ENCODE measurements around the gene FHAD1. TPM values are rescaled to one million over a fixed set of nuclear protein-coding genes. Genes with fewer than 3 reads are reported as not detected.
"Not testable (repeated sequence)": the region's sequence is repeated elsewhere in the genome, so short reads cannot be mapped to it uniquely, and the experiment has no call there.

FHAD1 gene
- total and polyA plus RNA-seq, 10 of the 15 experiments (the other 5 are each of a cell fraction or from before 2014, with no cell fraction given), result 0.09 to 1.0 (median 0.32) TPM; not detected in 2

- no peak for DNase-seq (ENCODE audit: low read depth, low spot score)
- H3K4me3 ChIP-seq, result no peak overlapping the region
- SMC1A ChIA-PET (ENCODE audit: uncharacterized antibody, unreplicated experiment), result interaction anchor here (1.6 to 6.2 kb wide), 2 partner anchors 109 to 113 kb away, joined by 4 to 64 read pairs; no protein-coding TSS in a partner anchor
- intact Hi-C loops (cut with micrococcal nuclease; ENCODE audit: unreplicated experiment), result loop anchor here (5.0 kb wide), 1 partner anchor 299 kb away; no protein-coding TSS in a partner anchor
- H2AFZ ChIP-seq (ENCODE audit: control insufficient read depth, low read depth, low read length), result no peak overlapping the region
- H3K79me2 ChIP-seq (ENCODE audit: control insufficient read depth, insufficient read depth, low read length), result no peaks in the 10 kb centered on the region
- no peak overlapping the region for H3K27ac ChIP-seq (ENCODE audit: control insufficient read depth, insufficient read depth)
- POLR2A ChIA-PET, result no interaction called here
- no peaks in the 10 kb centered on the region for H3K4me1 ChIP-seq (ENCODE audit: control insufficient read depth, insufficient read depth, low read length)
- ATAC-seq, result no peak
- 79% methylated on average over 9 of the region's 9 CpGs for WGBS (ENCODE audit: insufficient coverage, insufficient replicate concordance, low lambda C conversion rate, missing lambda C conversion rate)
- TF ChIP-seq POLR2A (IDR thresholded peaks at IDR 0.05; ENCODE audit: low read depth, low read length) (peak; percentile 38; the same call in 1 of the 2 replicates), ZNF592 (IDR thresholded peaks at IDR 0.05) (no peak), BMI1 (IDR thresholded peaks at IDR 0.05; ENCODE audit: borderline replicate concordance) (no peak), BRCA1 (IDR thresholded peaks at IDR 0.05; ENCODE audit: low read depth, low read length) (no peak)
- H3K36me3 ChIP-seq (ENCODE audit: control insufficient read depth in 2 of 2, insufficient read depth in 2 of 2, low read length in 1 of 2), result peaks cover 0 to 4% of the 10 kb centered on the region in 2 experiments; a peak in 3 of 4 replicates
- FAIRE-seq, result no peak
- H3K4me2 ChIP-seq (ENCODE audit: control insufficient read depth, insufficient read depth), result no peak overlapping the region
- no peaks in the 10 kb centered on the region for H4K20me1 ChIP-seq (ENCODE audit: control insufficient read depth, insufficient read depth)
- no peak overlapping the region for H3K9ac ChIP-seq (ENCODE audit: control insufficient read depth, insufficient read depth, low read length)
- CTCF ChIA-PET, result interaction anchor here (10.2 kb wide), 1 partner anchor 110 kb away, joined by 178 read pairs; no protein-coding TSS in a partner anchor
- in situ Hi-C loops (cut with MboI), result no loop called here
- H3K9me3 ChIP-seq (replicated peaks; ENCODE audit: control insufficient read depth, insufficient read depth, low read length), result no peaks in the 10 kb centered on the region
- RAD21 ChIA-PET (ENCODE audit: unreplicated experiment), result interaction anchor here (1.4 kb wide), 1 partner anchor 110 kb away, joined by 6 read pairs; no protein-coding TSS in a partner anchor
- no peaks in the 10 kb centered on the region for H3K27me3 ChIP-seq (replicated peaks in 1 of 2; ENCODE audit: control insufficient read depth in 2 of 2, insufficient read depth in 2 of 2, low read length in 1 of 2)
- BruUV-seq (replicated peaks), result no TSS peak
Observed at GRCh38 chr1:15433471-15433870, 186.4 kb downstream of the FHAD1 start.

DNA sequence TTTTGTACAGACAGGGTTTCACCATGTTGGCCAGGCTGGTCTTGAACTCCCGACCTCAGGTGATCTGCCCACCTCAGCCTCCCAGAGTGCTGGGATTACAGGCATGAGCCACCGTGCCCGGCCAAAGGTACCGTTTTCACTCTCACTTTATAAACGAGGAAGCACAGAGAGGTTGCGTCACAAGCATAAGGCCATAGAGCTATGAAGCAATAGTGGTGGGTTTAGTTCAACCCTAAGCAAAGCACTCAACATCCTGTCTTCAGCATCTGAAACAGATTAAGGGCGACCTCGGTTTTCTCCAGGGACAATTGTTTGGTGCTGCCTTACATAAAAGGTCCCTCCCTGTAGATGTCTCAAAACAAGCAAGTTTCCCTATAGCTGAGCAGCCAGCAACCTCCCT is 187.7 kb downstream of the FHAD1 start:
- SMC1A ChIA-PET (ENCODE audit: uncharacterized antibody, unreplicated experiment), result interaction anchor here (0.8 to 6.2 kb wide), 7 partner anchors 14 to 244 kb away, joined by 3 to 64 read pairs (median 3); no protein-coding TSS in a partner anchor
- H3K9ac ChIP-seq (ENCODE audit: control insufficient read depth, insufficient read depth, low read length); H3K36me3 ChIP-seq (ENCODE audit: control insufficient read depth in 2 of 2, insufficient read depth in 2 of 2, low read length in 1 of 2); H3K4me1 ChIP-seq (ENCODE audit: control insufficient read depth, insufficient read depth, low read length); H3K4me3 ChIP-seq; H3K4me2 ChIP-seq (ENCODE audit: control insufficient read depth, insufficient read depth); H3K27ac ChIP-seq (ENCODE audit: control insufficient read depth, insufficient read depth); POLR2A ChIA-PET; H4K20me1 ChIP-seq (ENCODE audit: control insufficient read depth, insufficient read depth); in situ Hi-C loops (cut with MboI); BruUV-seq (replicated peaks); H2AFZ ChIP-seq (ENCODE audit: control insufficient read depth, low read depth, low read length); FAIRE-seq; H3K27me3 ChIP-seq (replicated peaks in 1 of 2; ENCODE audit: control insufficient read depth in 2 of 2, insufficient read depth in 2 of 2, low read length in 1 of 2); H3K79me2 ChIP-seq (ENCODE audit: control insufficient read depth, insufficient read depth, low read length); DNase-seq (ENCODE audit: low read depth, low spot score); H3K9me3 ChIP-seq (replicated peaks; ENCODE audit: control insufficient read depth, insufficient read depth, low read length): not testable (repeated sequence)
- intact Hi-C loops (cut with micrococcal nuclease; ENCODE audit: unreplicated experiment), result loop anchor here (5.0 kb wide), 2 partner anchors 298 to 308 kb away; partner anchors contain the start of gene TMEM82
- WGBS (ENCODE audit: insufficient coverage, insufficient replicate concordance, low lambda C conversion rate, missing lambda C conversion rate), result 11% methylated on average over 8 of the region's 8 CpGs
- RAD21 ChIA-PET (ENCODE audit: unreplicated experiment), result interaction anchor here (1.0 to 1.4 kb wide), 2 partner anchors 110 to 111 kb away, joined by 3 to 6 read pairs; no protein-coding TSS in a partner anchor
- CTCF ChIA-PET, result interaction anchor here (1.7 to 10.2 kb wide), 2 partner anchors 17 to 111 kb away, joined by 4 to 178 read pairs; no protein-coding TSS in a partner anchor
- peak; percentile 14; the same call in 2 of the 3 replicates for ATAC-seq
